Stimulated activated naive CD8-positive, alpha-beta T cell treated with anti-CD3 and anti-CD28 coated beads, Interleukin-15, Interleukin-2, amounts not matched to agents 100 ng/mL and 50 ng/mL, for 24 hours (primary cell): ENCODE results near the gene EIF2S2.
"Not testable (repeated sequence)": the region's sequence is repeated elsewhere in the genome, so short reads cannot be mapped to it uniquely, and the experiment has no call there.

Experiments used
- H3K27ac Mint-ChIP-seq: one replicate; pipeline ENCODE4 v1.8.0; 2021; ENCODE audit warnings: mild to moderate bottlenecking, mixed read lengths
- H3K27me3 Mint-ChIP-seq: one replicate; pipeline ENCODE4 v1.8.0; 2021; ENCODE audit warnings: mixed read lengths
- H3K36me3 Mint-ChIP-seq: one replicate; pipeline ENCODE4 v1.8.0; 2021; ENCODE audit warnings: low read depth, mixed read lengths
- H3K4me1 Mint-ChIP-seq: one replicate; pipeline ENCODE4 v1.8.0; 2021; ENCODE audit warnings: low read depth, mixed read lengths
- H3K4me3 Mint-ChIP-seq: one replicate; pipeline ENCODE4 v1.8.0; 2021; ENCODE audit warnings: mild to moderate bottlenecking, mixed read lengths
- H3K9me3 Mint-ChIP-seq: one replicate; pipeline ENCODE4 v1.8.0; 2021; ENCODE audit warnings: mixed read lengths

Gene EIF2S2

GRCh38 chr20:34111702-34112599 is at the start of gene EIF2S2:
Gene EIF2S2, minus strand, starts transcription at chr20:34112243. Its CDS starts 133 bp downstream, at chr20:34112110.
- H3K4me3 Mint-ChIP-seq = peak within 1 kb of the TSS; percentile 94
- H3K27me3 Mint-ChIP-seq = no peaks in the 10 kb centered on the region
- H3K36me3 Mint-ChIP-seq = peaks cover 41% of the 10 kb centered on the region
- H3K9me3 Mint-ChIP-seq = no peaks in the 10 kb centered on the region
- peak within 1 kb of the TSS; percentile 99 for H3K27ac Mint-ChIP-seq
- peaks cover 46% of the 10 kb centered on the region for H3K4me1 Mint-ChIP-seq

DNA sequence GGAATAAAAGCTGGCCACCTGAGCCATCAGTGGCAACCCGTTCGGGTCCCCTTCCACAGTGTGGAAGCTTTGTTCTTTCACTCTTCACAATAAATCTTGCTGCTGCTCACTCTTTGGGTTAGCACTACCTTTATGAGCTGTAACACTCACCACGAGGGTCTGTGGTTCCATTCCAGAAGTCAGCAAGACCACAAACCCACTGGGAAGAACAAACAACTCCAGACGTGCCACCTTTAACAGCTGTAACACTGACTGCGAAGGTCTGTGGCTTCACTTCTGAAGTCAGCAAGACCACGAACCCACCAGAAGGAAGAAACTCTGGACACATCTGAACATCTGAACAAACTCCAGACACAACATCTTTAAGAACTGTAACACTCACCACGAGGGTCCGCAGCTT is 45.7 kb upstream of the EIF2S2 start:
- not testable (repeated sequence) for H3K4me3 Mint-ChIP-seq

GRCh38 chr20:34155836-34156235 is 43.8 kb upstream of the EIF2S2 start:
- peaks cover 6% of the 10 kb centered on the region for H3K4me1 Mint-ChIP-seq
- peaks cover 16% of the 10 kb centered on the region for H3K27me3 Mint-ChIP-seq
- H3K27ac Mint-ChIP-seq = no peak overlapping the region
- no peaks in the 10 kb centered on the region for H3K36me3 Mint-ChIP-seq
- H3K4me3 Mint-ChIP-seq = no peak overlapping the region
- H3K9me3 Mint-ChIP-seq = no peaks in the 10 kb centered on the region

More for the DNA sequence above, 45.7 kb upstream of the EIF2S2 start:
- H3K36me3 Mint-ChIP-seq, H3K9me3 Mint-ChIP-seq, H3K4me1 Mint-ChIP-seq, H3K27ac Mint-ChIP-seq: not testable (repeated sequence)
- peaks cover 19% of the 10 kb centered on the region for H3K27me3 Mint-ChIP-seq

DNA sequence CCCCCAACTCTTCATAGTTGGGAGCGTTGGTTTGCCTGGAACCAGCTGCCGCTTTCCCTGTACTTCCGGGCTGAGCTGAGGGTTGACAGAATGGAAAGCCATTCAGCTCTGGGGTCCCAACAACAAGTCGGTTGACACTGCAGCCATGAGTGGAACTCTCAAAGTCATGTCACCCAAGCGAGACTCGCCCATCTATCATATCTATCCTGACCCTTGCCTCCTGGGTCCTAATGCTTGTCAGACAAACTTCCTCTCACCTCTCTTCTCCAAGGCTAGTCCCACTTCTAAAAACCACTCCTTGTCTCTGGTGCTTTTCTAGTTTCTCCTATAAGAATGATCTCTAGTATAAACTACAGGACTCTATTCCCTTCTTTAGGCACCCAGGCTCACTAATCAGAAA is 41.1 kb upstream of the EIF2S2 start:
- not testable (repeated sequence) for H3K4me3 Mint-ChIP-seq, H3K36me3 Mint-ChIP-seq, H3K4me1 Mint-ChIP-seq, H3K27ac Mint-ChIP-seq, H3K9me3 Mint-ChIP-seq
- peaks cover 14% of the 10 kb centered on the region for H3K27me3 Mint-ChIP-seq

DNA sequence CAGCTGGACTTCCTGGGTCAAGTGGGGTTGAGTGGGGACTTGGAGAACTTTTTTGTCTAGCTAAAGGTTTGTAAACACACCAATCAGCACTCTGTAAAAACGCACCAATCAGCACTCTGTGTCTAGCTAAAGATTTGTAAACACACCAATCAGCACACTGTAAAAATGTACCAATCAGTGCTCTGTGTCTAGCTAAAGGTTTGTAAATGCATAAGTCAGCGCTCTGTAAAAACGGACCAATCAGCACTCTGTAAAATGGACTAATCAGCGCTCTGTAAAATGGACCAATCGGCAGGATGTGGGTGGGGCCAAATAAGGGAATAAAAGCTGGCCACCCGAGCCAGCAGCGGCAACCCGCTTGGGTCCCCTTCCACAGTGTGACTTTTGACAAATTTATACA is 40.0 kb upstream of the EIF2S2 start:
- not testable (repeated sequence) for H3K4me3 Mint-ChIP-seq, H3K4me1 Mint-ChIP-seq, H3K9me3 Mint-ChIP-seq

DNA sequence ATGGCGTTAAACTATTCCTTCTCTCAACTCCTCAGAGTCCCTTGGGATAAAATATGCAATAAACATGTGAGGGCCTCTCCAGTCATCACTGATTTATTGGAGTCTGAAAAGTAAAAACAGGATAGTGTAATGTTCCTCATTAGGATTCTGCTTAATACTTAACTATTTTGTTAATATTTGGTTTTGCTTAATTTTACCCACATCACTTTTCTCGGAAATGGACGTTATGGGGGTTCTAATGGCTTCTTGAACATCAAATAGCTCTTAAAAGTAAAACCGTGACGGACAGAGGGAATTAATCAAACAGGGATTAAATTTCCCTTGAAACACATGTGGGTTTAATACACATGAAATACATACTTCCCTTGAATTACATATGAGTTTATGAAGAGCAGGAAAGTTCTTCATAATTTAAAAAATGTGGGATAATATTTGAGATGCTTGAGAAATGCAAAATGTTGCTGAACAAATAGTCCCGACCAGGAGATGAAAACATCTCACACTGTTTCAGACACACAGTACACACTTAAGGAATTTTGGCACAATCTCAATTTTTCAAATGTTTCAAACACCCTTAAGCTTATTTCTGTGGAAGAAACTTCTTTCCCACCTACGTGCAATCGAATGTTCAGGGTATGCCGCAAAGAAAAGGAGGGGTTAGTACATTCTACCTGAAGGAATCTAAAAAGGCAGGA is 38.4 kb upstream of the EIF2S2 start:
- Mint-ChIP-seq H3K27ac (no peak overlapping the region), H3K36me3 (no peaks in the 10 kb centered on the region), H3K4me3 (no peak overlapping the region), H3K27me3 (peaks cover 8% of the 10 kb centered on the region), H3K4me1 (no peaks in the 10 kb centered on the region), H3K9me3 (no peaks in the 10 kb centered on the region)

More for the DNA sequence above, 40.0 kb upstream of the EIF2S2 start:
- not testable (repeated sequence) for H3K27me3 Mint-ChIP-seq, H3K36me3 Mint-ChIP-seq, H3K27ac Mint-ChIP-seq

- Mint-ChIP-seq H3K36me3 (no peaks in the 10 kb centered on the region), H3K4me1 (no peaks in the 10 kb centered on the region), H3K27me3 (peaks cover 10% of the 10 kb centered on the region), H3K9me3 (no peaks in the 10 kb centered on the region), H3K4me3 (no peak overlapping the region), H3K27ac (no peak overlapping the region)
Observed at GRCh38 chr20:34145280-34145819, 33.3 kb upstream of the EIF2S2 start.

GRCh38 chr20:34143951-34144350 is 31.9 kb upstream of the EIF2S2 start:
- Mint-ChIP-seq H3K36me3 (no peaks in the 10 kb centered on the region), H3K4me1 (no peaks in the 10 kb centered on the region), H3K9me3 (no peaks in the 10 kb centered on the region), H3K27ac (no peak overlapping the region), H3K4me3 (no peak overlapping the region), H3K27me3 (peaks cover 17% of the 10 kb centered on the region)

GRCh38 chr20:34142121-34142520 is 30.1 kb upstream of the EIF2S2 start:
- Mint-ChIP-seq H3K4me3 (no peak overlapping the region), H3K36me3 (no peaks in the 10 kb centered on the region), H3K27me3 (peaks cover 17% of the 10 kb centered on the region), H3K9me3 (no peaks in the 10 kb centered on the region), H3K27ac (no peak overlapping the region), H3K4me1 (no peaks in the 10 kb centered on the region)

DNA sequence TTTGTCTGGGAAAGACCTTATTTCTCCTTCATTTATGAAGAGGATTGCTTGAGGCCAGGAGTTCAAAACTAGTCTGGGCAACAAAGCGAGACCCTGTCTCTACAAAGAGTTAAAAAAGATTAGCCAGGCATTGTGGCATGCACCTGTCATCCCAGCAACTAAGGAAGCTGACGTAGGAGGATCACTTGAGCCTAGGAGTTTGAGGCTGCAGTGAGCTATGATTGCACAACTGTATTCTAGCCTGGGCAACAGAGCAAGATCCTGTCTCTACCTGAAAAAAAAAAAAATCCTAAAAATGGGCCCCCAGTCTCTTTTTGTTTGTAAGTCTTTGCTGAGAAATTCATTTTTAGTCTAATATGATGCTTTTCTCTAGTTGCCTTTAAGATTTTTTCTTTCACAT is 29.2 kb upstream of the EIF2S2 start:
- no peak overlapping the region for H3K4me3 Mint-ChIP-seq
- no peak overlapping the region for H3K27ac Mint-ChIP-seq
- H3K4me1 Mint-ChIP-seq = no peaks in the 10 kb centered on the region
- H3K27me3 Mint-ChIP-seq = peaks cover 17% of the 10 kb centered on the region
- H3K9me3 Mint-ChIP-seq = no peaks in the 10 kb centered on the region
- H3K36me3 Mint-ChIP-seq = no peaks in the 10 kb centered on the region

- H3K4me3 Mint-ChIP-seq = not testable (repeated sequence)
Observed at GRCh38 chr20:34135525-34136275, 23.7 kb upstream of the EIF2S2 start.

DNA sequence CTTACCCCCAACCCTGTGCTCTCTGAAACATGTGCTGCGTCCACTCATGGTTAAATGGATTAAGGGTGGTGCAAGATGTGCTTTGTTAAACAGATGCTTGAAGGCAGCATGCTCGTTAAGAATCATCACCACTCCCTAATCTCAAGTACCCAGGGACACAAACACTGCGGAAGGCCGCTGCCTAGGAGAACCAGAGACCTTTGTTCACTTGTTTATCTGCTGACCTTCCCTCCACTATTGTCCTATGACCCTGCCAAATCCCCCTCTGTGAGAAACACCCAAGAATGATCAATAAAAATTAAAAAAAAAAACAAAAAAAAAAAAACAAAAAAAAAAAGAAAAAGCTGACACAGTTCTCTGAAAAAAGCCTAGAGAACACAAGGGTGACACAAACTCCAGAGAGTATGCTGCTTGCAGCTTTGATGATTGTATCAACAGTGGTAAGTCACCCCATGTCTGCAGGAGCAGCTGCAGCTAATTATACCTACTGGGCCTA is 21.4 kb upstream of the EIF2S2 start:
- H3K36me3 Mint-ChIP-seq, H3K9me3 Mint-ChIP-seq, H3K4me3 Mint-ChIP-seq, H3K4me1 Mint-ChIP-seq, H3K27ac Mint-ChIP-seq, H3K27me3 Mint-ChIP-seq: not testable (repeated sequence)

More at GRCh38 chr20:34135525-34136275, 23.7 kb upstream of the EIF2S2 start:
- not testable (repeated sequence) for H3K36me3 Mint-ChIP-seq, H3K9me3 Mint-ChIP-seq, H3K27me3 Mint-ChIP-seq, H3K27ac Mint-ChIP-seq, H3K4me1 Mint-ChIP-seq

- not testable (repeated sequence) for H3K4me1 Mint-ChIP-seq, H3K27ac Mint-ChIP-seq, H3K27me3 Mint-ChIP-seq, H3K4me3 Mint-ChIP-seq, H3K9me3 Mint-ChIP-seq, H3K36me3 Mint-ChIP-seq
Observed at GRCh38 chr20:34132943-34133342, 20.9 kb upstream of the EIF2S2 start.

DNA sequence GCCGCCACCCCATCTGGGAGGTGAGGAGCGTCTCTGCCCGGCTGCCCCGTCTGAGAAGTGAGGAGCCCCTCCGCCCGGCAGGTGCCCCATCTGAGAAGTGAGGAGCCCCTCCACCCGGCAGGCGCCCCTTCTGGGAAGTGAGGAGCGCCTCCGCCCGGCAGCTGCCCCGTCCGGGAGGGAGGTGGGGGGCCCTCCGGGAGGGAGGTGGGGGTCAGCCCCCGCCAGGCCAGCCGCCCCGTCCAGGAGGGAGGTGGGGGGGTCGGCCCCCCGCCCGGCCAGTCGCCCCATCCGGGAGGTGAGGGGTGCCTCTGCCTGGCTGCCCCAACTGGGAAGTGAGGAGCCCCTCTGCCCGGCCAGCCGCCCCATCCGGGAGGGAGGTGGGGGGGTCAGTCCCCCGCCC is 20.4 kb upstream of the EIF2S2 start:
- H3K27ac Mint-ChIP-seq, H3K4me3 Mint-ChIP-seq, H3K36me3 Mint-ChIP-seq, H3K9me3 Mint-ChIP-seq, H3K4me1 Mint-ChIP-seq, H3K27me3 Mint-ChIP-seq: not testable (repeated sequence)

DNA sequence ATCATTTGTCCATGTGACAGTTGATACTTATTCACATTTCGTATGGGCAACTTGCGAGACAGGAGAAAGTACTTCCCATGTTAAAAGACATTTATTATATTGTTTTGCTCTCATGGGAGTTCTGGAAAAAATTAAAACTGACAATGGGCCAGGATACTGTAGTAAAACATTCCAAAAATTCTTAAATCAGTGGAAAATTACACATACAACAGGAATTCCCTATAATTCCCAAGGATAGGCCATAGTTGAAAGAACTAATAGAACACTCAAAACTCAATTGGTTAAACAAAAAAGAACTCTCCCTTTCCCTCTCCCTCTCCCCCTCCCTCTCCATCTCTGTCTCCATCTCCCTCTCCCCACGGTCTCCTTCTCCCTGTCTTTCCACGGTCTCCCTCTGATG is 19.4 kb upstream of the EIF2S2 start:
- no peak overlapping the region for H3K27ac Mint-ChIP-seq
- no peak overlapping the region for H3K4me3 Mint-ChIP-seq
- peaks cover 3% of the 10 kb centered on the region for H3K4me1 Mint-ChIP-seq
- no peaks in the 10 kb centered on the region for H3K9me3 Mint-ChIP-seq
- H3K36me3 Mint-ChIP-seq = no peaks in the 10 kb centered on the region
- H3K27me3 Mint-ChIP-seq = peaks cover 10% of the 10 kb centered on the region
